H1 (cell line): ENCODE measurements around the gene ADGRB3. TPM values are rescaled to one million over a fixed set of nuclear protein-coding genes. Genes with fewer than 3 reads are reported as not detected.

Experiments used
- CTCF ChIA-PET: fragments of 300-600 bp; sonication (Branson Sonifier 250); formaldehyde crosslinking; loops from one replicate; lab custom pipeline; 2021; ENCODE audit not compliant: partially characterized antibody; lab: Charles Lee
- POLR2A ChIA-PET: fragments of 300-600 bp; sonication (Branson Sonifier 250); formaldehyde crosslinking; loops from one replicate; lab custom pipeline; 2021; ENCODE audit warnings: inconsistent platforms; ENCODE audit not compliant: partially characterized antibody; lab: Charles Lee
- DNase-seq, 2 experiments: peaks; one replicate each; pipeline versions ENCODE4 v3.0.0 to v3.0.0-alpha.2; 2010 to 2022; ENCODE audit warnings: low spot score in 2 of 2, low read depth in 1 of 2, mixed read lengths in 1 of 2
- FAIRE-seq: peaks from 2 replicates; lab custom pipeline; 2011; peaks lifted over from hg19 to GRCh38; lab: Jason Lieb, UNC
- H2AFZ ChIP-seq: 2 replicates; pipeline ENCODE4 v1.8.1; 2012; ENCODE audit warnings: low read length, inconsistent platforms
- H2AK5ac ChIP-seq: 2 replicates; pipeline ENCODE4 v1.6.1; 2013; ENCODE audit warnings: low read depth, low read length
- H2BK120ac ChIP-seq: replicated peaks from 2 replicates; pipeline ENCODE3; 2013; ENCODE audit warnings: low read depth, low read length, inconsistent platforms
- H2BK12ac ChIP-seq: 2 replicates; pipeline ENCODE4 v1.6.1; 2013; ENCODE audit warnings: low read depth, low read length
- H2BK15ac ChIP-seq: 2 replicates; pipeline ENCODE4 v1.6.1; 2013; ENCODE audit warnings: low read length
- H2BK20ac ChIP-seq: 2 replicates; pipeline ENCODE4 v1.6.1; 2013; ENCODE audit warnings: low read length
- H2BK5ac ChIP-seq: 2 replicates; pipeline ENCODE4 v1.6.1; 2013; ENCODE audit warnings: low read depth, low read length
- H3K14ac ChIP-seq: 2 replicates; pipeline ENCODE4 v1.6.1; 2013; ENCODE audit warnings: inconsistent platforms; ENCODE audit not compliant: insufficient read length
- H3K18ac ChIP-seq: 2 replicates; pipeline ENCODE4 v1.6.1; 2013; ENCODE audit warnings: low read length; ENCODE audit errors: extremely low read depth
- H3K23ac ChIP-seq: 2 replicates; pipeline ENCODE4 v1.6.1; 2013; ENCODE audit warnings: inconsistent platforms; ENCODE audit not compliant: insufficient read length
- H3K23me2 ChIP-seq: 2 replicates; pipeline ENCODE4 v1.6.1; 2013; ENCODE audit warnings: low read depth, low read length
- H3K27ac ChIP-seq: 2 replicates; pipeline ENCODE4 v1.6.1; 2011; ENCODE audit warnings: low read depth, low read length, inconsistent platforms
- H3K27me3 ChIP-seq, 4 experiments: replicated peaks in 1 of 4; 1 replicate in 1 of 4; 2 replicates in 3 of 4; pipeline versions ENCODE4 v1.6.1 to v1.8.1; 2011 to 2013; ENCODE audit warnings: low read length in 3 of 4, mild to moderate bottlenecking in 3 of 4, inconsistent platforms in 2 of 4, mixed read lengths in 2 of 4, moderate library complexity in 1 of 4; ENCODE audit not compliant: control insufficient read depth in 3 of 4, insufficient read depth in 3 of 4; ENCODE audit errors: extremely low read depth in 1 of 4
- H3K36me3 ChIP-seq, 4 experiments: 2 replicates each; pipeline versions ENCODE4 v1.6.1 to v1.8.1; 2011 to 2013; ENCODE audit warnings: mild to moderate bottlenecking in 4 of 4, low read length in 3 of 4, moderate library complexity in 2 of 4, control low read depth in 1 of 4, inconsistent platforms in 1 of 4; ENCODE audit not compliant: insufficient read depth in 4 of 4, control insufficient read depth in 2 of 4
- H3K4ac ChIP-seq: replicated peaks from 2 replicates; pipeline ENCODE3; 2013; ENCODE audit warnings: low read length, low read depth, mixed read lengths, inconsistent platforms; ENCODE audit not compliant: insufficient read length
- H3K4me1 ChIP-seq, 4 experiments: replicated peaks in 1 of 4; 1 replicate in 1 of 4; 2 replicates in 3 of 4; pipeline versions ENCODE4 v1.6.1 to v1.8.1; 2011 to 2013; ENCODE audit warnings: low read length in 3 of 4, inconsistent platforms in 2 of 4, mixed read lengths in 1 of 4; ENCODE audit not compliant: insufficient read depth in 4 of 4, control insufficient read depth in 3 of 4
- H3K4me2 ChIP-seq, 2 experiments: 2 replicates each; pipeline versions ENCODE4 v1.6.1 to v1.8.1; 2011 to 2013; ENCODE audit warnings: low read depth in 2 of 2, low read length in 2 of 2, control low read depth in 1 of 2, inconsistent platforms in 1 of 2, mild to moderate bottlenecking in 1 of 2; ENCODE audit not compliant: insufficient read depth in 1 of 2
- H3K4me3 ChIP-seq, 4 experiments: fragments of 200-600, 300-600 bp in 1 of 4; sonication (generic), shearing (Covaris generic), sonication (Bioruptor Twin) in 1 of 4; 2 replicates each; pipeline versions ENCODE4 v1.5.1 to v1.8.1; 2011 to 2016; ENCODE audit warnings: low read length in 4 of 4, low read depth in 3 of 4, control low read depth in 2 of 4, inconsistent platforms in 2 of 4, mild to moderate bottlenecking in 2 of 4, mixed read lengths in 1 of 4, moderate library complexity in 1 of 4; ENCODE audit not compliant: insufficient read depth in 2 of 4; ENCODE audit errors: extremely low read depth in 1 of 4
- H3K56ac ChIP-seq: replicated peaks from 2 replicates; pipeline ENCODE3; 2013; ENCODE audit warnings: low read depth, mild to moderate bottlenecking, mixed read lengths, low read length, inconsistent platforms; ENCODE audit not compliant: insufficient read length
- H3K79me1 ChIP-seq: 2 replicates; pipeline ENCODE4 v1.6.1; 2013; ENCODE audit warnings: low read depth, low read length, control low read depth
- H3K79me2 ChIP-seq, 2 experiments: 2 replicates each; pipeline versions ENCODE4 v1.6.1 to v1.8.1; 2012 to 2013; ENCODE audit warnings: low read length in 2 of 2, mild to moderate bottlenecking in 2 of 2, inconsistent platforms in 1 of 2; ENCODE audit not compliant: insufficient read depth in 2 of 2, control insufficient read depth in 1 of 2
- H3K9ac ChIP-seq, 4 experiments: replicated peaks in 1 of 4; 1 replicate in 1 of 4; 2 replicates in 3 of 4; pipeline versions ENCODE4 v1.6.1 to v1.8.1; 2011 to 2013; ENCODE audit warnings: low read depth in 3 of 4, low read length in 3 of 4, control low read depth in 2 of 4, mild to moderate bottlenecking in 2 of 4, moderate library complexity in 2 of 4, inconsistent platforms in 1 of 4; ENCODE audit errors: extremely low read depth in 1 of 4
- H3K9me3 ChIP-seq, 2 experiments: 2 replicates each; pipeline versions ENCODE4 v1.6.1 to v1.8.1; 2012 to 2013; ENCODE audit warnings: mild to moderate bottlenecking in 2 of 2, moderate library complexity in 2 of 2, control low read depth in 1 of 2, inconsistent platforms in 1 of 2, low read depth in 1 of 2, low read length in 1 of 2, mixed read lengths in 1 of 2; ENCODE audit not compliant: insufficient read depth in 2 of 2
- H4K20me1 ChIP-seq, 2 experiments: replicated peaks in 1 of 2; 2 replicates each; pipeline versions ENCODE3 to v1.8.1; 2011 to 2013; ENCODE audit warnings: inconsistent platforms in 2 of 2, low read length in 2 of 2, mild to moderate bottlenecking in 1 of 2; ENCODE audit not compliant: insufficient read depth in 2 of 2, control insufficient read depth in 1 of 2
- H4K5ac ChIP-seq: 2 replicates; pipeline ENCODE4 v1.6.1; 2013; ENCODE audit warnings: low read length, low read depth, mixed read lengths, inconsistent platforms; ENCODE audit not compliant: insufficient read length
- H4K8ac ChIP-seq: 2 replicates; pipeline ENCODE4 v1.8.0; 2013; ENCODE audit warnings: mild to moderate bottlenecking, moderate library complexity, low read length, inconsistent platforms; ENCODE audit not compliant: insufficient read depth; ENCODE audit errors: extremely low read depth
- H4K91ac ChIP-seq: replicated peaks from 2 replicates; pipeline ENCODE3; 2013; ENCODE audit warnings: low read length, mixed read lengths, inconsistent platforms; ENCODE audit not compliant: insufficient read length
- BACH1 ChIP-seq: IDR thresholded peaks from 2 replicates; pipeline ENCODE4 v1.6.1; 2012; ENCODE audit warnings: low read length, improper control_type of control experiment
- HDAC2 ChIP-seq, 2 experiments: fragments of 300-600 bp in 1 of 2; sonication (generic) in 1 of 2; IDR thresholded peaks; 2 replicates each; pipeline ENCODE4 v1.6.1; 2011 to 2012; ENCODE audit warnings: low read depth in 2 of 2, low read length in 2 of 2, mild to moderate bottlenecking in 2 of 2, moderate library complexity in 2 of 2, borderline replicate concordance in 1 of 2, inconsistent platforms in 1 of 2
- PHF8 ChIP-seq: fragments of 200-600 bp; sonication (generic); conservative IDR thresholded peaks from 2 replicates; pipeline ENCODE4 v1.7.1; 2012; ENCODE audit warnings: low read depth, mild to moderate bottlenecking, inconsistent platforms, low read length, moderate library complexity
- TAF1 ChIP-seq: IDR thresholded peaks from 2 replicates; pipeline ENCODE4 v1.6.1; 2011; ENCODE audit warnings: mild to moderate bottlenecking, low read depth, low read length
- polyA plus RNA-seq, 7 experiments: library from polyadenylated mRNA; depleted of rRNA in 3 of 7; stranded (reverse) in 5 of 7; unstranded in 2 of 7; fragments of >200 nt in 5 of 7; fragments of 200-250 nt in 2 of 7; gene quantifications; 1 replicate in 5 of 7; 2 replicates in 1 of 7; 4 replicates in 1 of 7; pipeline versions ENCODE4 v1.2.1 to v1.2.3, GENCODE V29; 2011 to 2013; ENCODE audit warnings: missing spikeins in 2 of 7, mixed read lengths in 2 of 7
- total RNA-seq: library from RNA; stranded (reverse); fragmentation: NEBNext Ultra II Directional; extraction: Animal tissue kit (Norgen Biotek cat#: 25700); gene quantifications from 2 replicates; pipeline ENCODE4 v1.2.1, GENCODE V29; 2021

ADGRB3 gene
- total and polyA plus RNA-seq, 2 of the 8 experiments (the other 6 are each of a cell fraction or from before 2014, with no cell fraction given), result 0.35 to 1.2 TPM

GRCh38 chr6:68673255-68673654 lies 38.2 kb downstream of the ADGRB3 start:
- Histone ChIP-seq H3K14ac (no peak overlapping the region), H3K79me2 (no peaks in the 10 kb centered on the region), H3K56ac (no peak overlapping the region), H2BK15ac (no peak overlapping the region), H3K27me3 (no peaks in the 10 kb centered on the region), H4K20me1 (no peaks in the 10 kb centered on the region), H2BK120ac (no peak overlapping the region), H3K18ac (no peak overlapping the region), H2AFZ (no peak overlapping the region), H4K8ac (no peak overlapping the region), H2BK12ac (no peak overlapping the region), H3K4ac (no peak overlapping the region), H3K27ac (no peak overlapping the region), H4K5ac (no peak overlapping the region), H3K9me3 (no peaks in the 10 kb centered on the region), H3K36me3 (no peaks in the 10 kb centered on the region), H3K23me2 (no peaks in the 10 kb centered on the region), H2AK5ac (no peak overlapping the region), H3K9ac (no peak overlapping the region), H3K4me1 (no peaks in the 10 kb centered on the region), H3K4me2 (no peak overlapping the region), H3K4me3 (no peak overlapping the region), H3K79me1 (no peaks in the 10 kb centered on the region), H3K23ac (no peak overlapping the region), H2BK5ac (no peak overlapping the region), H2BK20ac (no peak overlapping the region), H4K91ac (no peak overlapping the region)
- DNase-seq, result no peak
- FAIRE-seq, result no peak
- ChIA-PET POLR2A (no interaction called here), CTCF (no interaction called here)
- TF ChIP-seq BACH1 (no peak), TAF1 (no peak), PHF8 (no peak), HDAC2 (IDR thresholded peaks at IDR 0.05; ENCODE audit: borderline replicate concordance in 1 of 2, low read depth in 2 of 2, low read length in 2 of 2) (no peak)
